ENCODE measurements around the gene USP50. TPM values are rescaled to one million over a fixed set of nuclear protein-coding genes. Genes with fewer than 3 reads are reported as not detected.

Gene USP50
- total and polyA plus RNA-seq, 2 of the 13 experiments (the other 11 are each of a cell fraction or from before 2014, with no cell fraction given): 0.86 TPM; not detected in 1

DNA sequence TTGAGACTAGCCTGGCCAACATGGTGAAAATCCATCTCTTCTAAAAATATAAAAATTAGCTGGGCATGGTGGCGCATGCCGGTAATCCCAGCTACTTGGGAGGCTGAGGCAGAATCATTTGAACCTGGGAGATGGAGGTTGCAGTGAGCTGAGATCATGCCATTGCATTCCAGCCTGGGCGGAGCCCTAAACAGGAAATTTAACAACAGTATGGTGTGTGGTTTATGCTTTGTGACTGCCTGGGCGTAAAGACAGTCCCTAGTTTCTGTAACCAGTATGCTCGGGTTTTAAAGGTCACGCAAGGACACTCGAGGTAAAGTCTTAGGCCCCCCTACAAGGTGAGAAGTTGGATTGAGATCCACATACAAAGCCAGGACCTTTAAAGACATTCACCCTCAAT is 43.3 kb downstream of the USP50 start (continued):
- TF ChIP-seq NR2F1 (CRISPR knock-in tag; IDR thresholded peaks at IDR 0.05) (no peak), ZSCAN25 (CRISPR knock-in tag; IDR thresholded peaks at IDR 0.05) (no peak), GZF1 (CRISPR knock-in tag; IDR thresholded peaks at IDR 0.05) (no peak), ISX (CRISPR knock-in tag; conservative IDR thresholded peaks at IDR 0.05) (no peak), MBNL3 (CRISPR knock-in tag; conservative IDR thresholded peaks at IDR 0.05) (no peak)

GRCh38 chr15:50501815-50502214 is 44.7 kb downstream of the USP50 start:
- POLR2A ChIA-PET: no interaction called here
- TF ChIP-seq ZNF256 (CRISPR knock-in tag; conservative IDR thresholded peaks at IDR 0.05): no peak
- no peak for TF ChIP-seq RXRA (CRISPR knock-in tag; IDR thresholded peaks at IDR 0.05)
- no peak for TF ChIP-seq BCL3 (CRISPR knock-in tag; IDR thresholded peaks at IDR 0.05)
- TF ChIP-seq, protein P1, sequence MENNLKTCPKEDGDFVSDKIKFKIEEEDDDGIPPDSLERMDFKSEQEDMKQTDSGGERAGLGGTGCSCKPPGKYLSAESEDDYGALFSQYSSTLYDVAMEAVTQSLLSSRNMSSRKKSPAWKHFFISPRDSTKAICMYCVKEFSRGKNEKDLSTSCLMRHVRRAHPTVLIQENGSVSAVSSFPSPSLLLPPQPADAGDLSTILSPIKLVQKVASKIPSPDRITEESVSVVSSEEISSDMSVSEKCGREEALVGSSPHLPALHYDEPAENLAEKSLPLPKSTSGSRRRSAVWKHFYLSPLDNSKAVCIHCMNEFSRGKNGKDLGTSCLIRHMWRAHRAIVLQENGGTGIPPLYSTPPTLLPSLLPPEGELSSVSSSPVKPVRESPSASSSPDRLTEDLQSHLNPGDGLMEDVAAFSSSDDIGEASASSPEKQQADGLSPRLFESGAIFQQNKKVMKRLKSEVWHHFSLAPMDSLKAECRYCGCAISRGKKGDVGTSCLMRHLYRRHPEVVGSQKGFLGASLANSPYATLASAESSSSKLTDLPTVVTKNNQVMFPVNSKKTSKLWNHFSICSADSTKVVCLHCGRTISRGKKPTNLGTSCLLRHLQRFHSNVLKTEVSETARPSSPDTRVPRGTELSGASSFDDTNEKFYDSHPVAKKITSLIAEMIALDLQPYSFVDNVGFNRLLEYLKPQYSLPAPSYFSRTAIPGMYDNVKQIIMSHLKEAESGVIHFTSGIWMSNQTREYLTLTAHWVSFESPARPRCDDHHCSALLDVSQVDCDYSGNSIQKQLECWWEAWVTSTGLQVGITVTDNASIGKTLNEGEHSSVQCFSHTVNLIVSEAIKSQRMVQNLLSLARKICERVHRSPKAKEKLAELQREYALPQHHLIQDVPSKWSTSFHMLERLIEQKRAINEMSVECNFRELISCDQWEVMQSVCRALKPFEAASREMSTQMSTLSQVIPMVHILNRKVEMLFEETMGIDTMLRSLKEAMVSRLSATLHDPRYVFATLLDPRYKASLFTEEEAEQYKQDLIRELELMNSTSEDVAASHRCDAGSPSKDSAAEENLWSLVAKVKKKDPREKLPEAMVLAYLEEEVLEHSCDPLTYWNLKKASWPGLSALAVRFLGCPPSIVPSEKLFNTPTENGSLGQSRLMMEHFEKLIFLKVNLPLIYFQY (CRISPR knock-in tag; IDR thresholded peaks at IDR 0.05; ENCODE audit: borderline replicate concordance): no peak
- no peak for TF ChIP-seq ZFP37 (CRISPR knock-in tag; IDR thresholded peaks at IDR 0.05; ENCODE audit: borderline replicate concordance)
- TF ChIP-seq ZSCAN12 (CRISPR knock-in tag; IDR thresholded peaks at IDR 0.05): no peak
- TF ChIP-seq CENPT (CRISPR knock-in tag; IDR thresholded peaks at IDR 0.05; ENCODE audit: low read depth): no peak
- TF ChIP-seq ATF5 (CRISPR knock-in tag; IDR thresholded peaks at IDR 0.05; ENCODE audit: low read depth): no peak
- TF ChIP-seq JARID2 (CRISPR knock-in tag; IDR thresholded peaks at IDR 0.05; ENCODE audit: insufficient replicate concordance): no peak
- TF ChIP-seq ZNF207 (IDR thresholded peaks at IDR 0.05; ENCODE audit: borderline replicate concordance): no peak
- no peak for TF ChIP-seq NR1H2 (CRISPR knock-in tag; IDR thresholded peaks at IDR 0.05; ENCODE audit: borderline replicate concordance, low read depth)
- no peak for TF ChIP-seq REPIN1 (CRISPR knock-in tag; IDR thresholded peaks at IDR 0.05; ENCODE audit: borderline replicate concordance, low read depth)
- TF ChIP-seq RBAK (CRISPR knock-in tag; IDR thresholded peaks at IDR 0.05): no peak

More at GRCh38 chr15:50501815-50502214, 44.7 kb downstream of the USP50 start:
- Histone ChIP-seq H3K9ac (ENCODE audit: insufficient read depth, low read depth, low read length) (no peak overlapping the region), H3K27ac (ENCODE audit: extremely low read length, insufficient read depth, low read length) (no peak overlapping the region), H3K4me3 (replicated peaks in 1 of 3; ENCODE audit: insufficient read depth in 1 of 3, low read depth in 2 of 3, low read length in 3 of 3) (no peak overlapping the region), H3K4me1 (ENCODE audit: insufficient read depth, low read length) (no peaks in the 10 kb centered on the region), H3K36me3 (replicated peaks in 1 of 2; ENCODE audit: control insufficient read depth in 1 of 2, insufficient read depth in 2 of 2, low read length in 2 of 2) (peaks cover 2 to 33% of the 10 kb centered on the region in 2 experiments; a peak in 3 of 5 replicates), H3K4me2 (ENCODE audit: low read depth, low read length) (no peak overlapping the region), H3K79me2 (ENCODE audit: insufficient read depth, low read length) (no peaks in the 10 kb centered on the region), H3K27me3 (ENCODE audit: control insufficient read depth in 1 of 2, insufficient read depth in 2 of 2, low read length in 2 of 2) (no peaks in the 10 kb centered on the region), H3K9me3 (ENCODE audit: low read length) (no peaks in the 10 kb centered on the region), H4K20me1 (ENCODE audit: insufficient read depth, low read length) (no peaks in the 10 kb centered on the region), H2AFZ (ENCODE audit: low read length) (no peak overlapping the region)
- BruUV-seq (replicated peaks): no TSS peak
- in situ Hi-C loops (cut with HindIII; ENCODE audit: extremely low pct_ligation_motif_present, low pct_unique_long_range_greater_than_20kb): no loop called here
- no peak for ATAC-seq
- FAIRE-seq: no peak
- WGBS (ENCODE audit: low lambda C conversion rate): 93% methylated on average over 4 of the region's 4 CpGs
- no peak for DNase-seq (ENCODE audit: low spot score)
- intact Hi-C loops (cut with micrococcal nuclease; ENCODE audit: unreplicated experiment): no loop called here
- CTCF ChIA-PET (ENCODE audit: low intra/inter-chr PET ratio, low total read pairs): no interaction called here
